GM18526 (cell line): ENCODE data around the gene EPO.

Experiments
- POLR2A ChIP-seq: IDR thresholded peaks from 3 replicates; pipeline ENCODE4 v1.6.1; 2011; ENCODE audit not compliant: insufficient read length; ENCODE audit errors: extremely low read depth

EPO gene

GRCh38 chr7:100714725-100715124 lies 5.5 kb upstream of the EPO start:
- no peak for TF ChIP-seq POLR2A

- no peak for TF ChIP-seq POLR2A
These were observed 567 bp upstream of the EPO start for GRCh38 chr7:100719523-100720278.

GRCh38 chr7:100720671-100721504 lies 620 bp downstream of the EPO start:
- no peak for TF ChIP-seq POLR2A

- no peak for TF ChIP-seq POLR2A
These were observed 1.2 kb downstream of the EPO start for GRCh38 chr7:100721505-100721812.

- TF ChIP-seq POLR2A, result no peak
These were observed 2.4 kb downstream of the EPO start for GRCh38 chr7:100722480-100723212.

GRCh38 chr7:100723732-100724275 lies 3.5 kb downstream of the EPO start:
- no peak for TF ChIP-seq POLR2A

- no peak for TF ChIP-seq POLR2A
These were observed 6.9 kb downstream of the EPO start for GRCh38 chr7:100726996-100727761.

GRCh38 chr7:100728196-100728595 lies 7.9 kb downstream of the EPO start:
- TF ChIP-seq POLR2A, result no peak

- TF ChIP-seq POLR2A, result no peak
These were observed 10.0 kb downstream of the EPO start for GRCh38 chr7:100730136-100730800.

GRCh38 chr7:100731937-100732636 lies 11.8 kb downstream of the EPO start:
- TF ChIP-seq POLR2A, result no peak

GRCh38 chr7:100735730-100736129 lies 15.5 kb downstream of the EPO start:
- no peak for TF ChIP-seq POLR2A

- no peak for TF ChIP-seq POLR2A
These were observed 16.4 kb downstream of the EPO start for GRCh38 chr7:100736671-100737070.

GRCh38 chr7:100739934-100740333 lies 19.7 kb downstream of the EPO start:
- TF ChIP-seq POLR2A, result no peak

GRCh38 chr7:100744605-100745004 lies 24.3 kb downstream of the EPO start:
- no peak for TF ChIP-seq POLR2A
